GM21619 (cell line): ENCODE measurements around the gene KCNQ1.

Experiments
- ATAC-seq: cut with Tn5 transposase; IDR thresholded peaks from one replicate; pipeline ENCODE4 v1.9.1; 2021; ENCODE audit not compliant: unreplicated experiment

KCNQ1 gene, protein sequence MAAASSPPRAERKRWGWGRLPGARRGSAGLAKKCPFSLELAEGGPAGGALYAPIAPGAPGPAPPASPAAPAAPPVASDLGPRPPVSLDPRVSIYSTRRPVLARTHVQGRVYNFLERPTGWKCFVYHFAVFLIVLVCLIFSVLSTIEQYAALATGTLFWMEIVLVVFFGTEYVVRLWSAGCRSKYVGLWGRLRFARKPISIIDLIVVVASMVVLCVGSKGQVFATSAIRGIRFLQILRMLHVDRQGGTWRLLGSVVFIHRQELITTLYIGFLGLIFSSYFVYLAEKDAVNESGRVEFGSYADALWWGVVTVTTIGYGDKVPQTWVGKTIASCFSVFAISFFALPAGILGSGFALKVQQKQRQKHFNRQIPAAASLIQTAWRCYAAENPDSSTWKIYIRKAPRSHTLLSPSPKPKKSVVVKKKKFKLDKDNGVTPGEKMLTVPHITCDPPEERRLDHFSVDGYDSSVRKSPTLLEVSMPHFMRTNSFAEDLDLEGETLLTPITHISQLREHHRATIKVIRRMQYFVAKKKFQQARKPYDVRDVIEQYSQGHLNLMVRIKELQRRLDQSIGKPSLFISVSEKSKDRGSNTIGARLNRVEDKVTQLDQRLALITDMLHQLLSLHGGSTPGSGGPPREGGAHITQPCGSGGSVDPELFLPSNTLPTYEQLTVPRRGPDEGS

GRCh38 chr11:2444821-2445745, at the start of gene KCNQ1:
Gene KCNQ1, plus strand, starts transcription at chr11:2445008. Its CDS starts 91 bp downstream, at chr11:2445099.
- ATAC-seq = no peak

GRCh38 chr11:2395211-2395730, 49.5 kb upstream of the KCNQ1 start:
- no peak for ATAC-seq

GRCh38 chr11:2395856-2396255, 49.0 kb upstream of the KCNQ1 start:
- no peak for ATAC-seq

GRCh38 chr11:2396471-2396870, 48.3 kb upstream of the KCNQ1 start:
- no peak for ATAC-seq

DNA sequence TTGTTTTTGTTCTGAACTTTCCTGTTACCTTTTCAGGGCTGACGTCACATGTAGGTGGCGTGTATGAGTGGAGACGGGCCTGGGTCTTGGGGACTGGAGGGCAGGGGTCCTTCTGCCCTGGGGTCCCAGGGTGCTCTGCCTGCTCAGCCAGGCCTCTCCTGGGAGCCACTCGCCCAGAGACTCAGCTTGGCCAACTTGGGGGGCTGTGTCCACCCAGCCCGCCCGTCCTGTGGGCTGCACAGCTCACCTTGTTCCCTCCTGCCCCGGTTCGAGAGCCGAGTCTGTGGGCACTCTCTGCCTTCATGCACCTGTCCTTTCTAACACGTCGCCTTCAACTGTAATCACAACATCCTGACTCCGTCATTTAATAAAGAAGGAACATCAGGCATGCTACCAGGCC, 47.8 kb upstream of the KCNQ1 start:
- ATAC-seq = no peak

DNA sequence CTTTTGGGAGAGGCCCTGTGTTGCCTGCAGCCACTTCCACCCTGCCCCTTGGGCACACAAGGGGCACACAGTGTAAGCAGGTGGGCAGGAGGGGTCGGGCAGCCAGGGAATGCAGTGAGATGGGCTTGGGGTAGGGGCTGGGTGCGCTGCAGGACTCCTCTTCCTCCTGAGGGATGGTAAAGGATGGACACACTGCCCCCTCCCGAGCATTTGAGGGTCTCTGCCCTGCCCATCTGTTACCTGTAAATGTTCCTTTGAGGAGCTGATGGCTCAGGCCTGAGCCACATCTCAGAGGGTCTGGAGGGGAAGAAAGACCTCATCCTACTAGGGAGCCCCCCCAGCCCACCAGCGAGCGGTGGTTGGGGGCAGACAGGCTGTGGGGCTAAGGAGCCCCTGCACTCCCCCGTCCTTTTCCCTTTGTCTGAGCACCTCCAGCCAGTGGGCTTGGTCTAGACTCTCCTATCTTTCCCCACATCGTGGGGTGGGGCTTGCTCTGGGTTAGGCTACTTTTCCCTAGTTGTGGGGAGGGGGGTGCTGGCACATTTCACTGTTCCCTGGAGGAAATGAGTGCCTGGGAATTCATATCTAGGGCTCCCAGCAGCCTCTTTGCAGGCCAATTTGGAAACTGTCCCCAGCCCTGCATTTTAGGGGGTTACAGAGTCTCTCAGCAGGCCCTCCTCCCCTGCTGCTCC, 46.0 kb upstream of the KCNQ1 start:
- no peak for ATAC-seq

DNA sequence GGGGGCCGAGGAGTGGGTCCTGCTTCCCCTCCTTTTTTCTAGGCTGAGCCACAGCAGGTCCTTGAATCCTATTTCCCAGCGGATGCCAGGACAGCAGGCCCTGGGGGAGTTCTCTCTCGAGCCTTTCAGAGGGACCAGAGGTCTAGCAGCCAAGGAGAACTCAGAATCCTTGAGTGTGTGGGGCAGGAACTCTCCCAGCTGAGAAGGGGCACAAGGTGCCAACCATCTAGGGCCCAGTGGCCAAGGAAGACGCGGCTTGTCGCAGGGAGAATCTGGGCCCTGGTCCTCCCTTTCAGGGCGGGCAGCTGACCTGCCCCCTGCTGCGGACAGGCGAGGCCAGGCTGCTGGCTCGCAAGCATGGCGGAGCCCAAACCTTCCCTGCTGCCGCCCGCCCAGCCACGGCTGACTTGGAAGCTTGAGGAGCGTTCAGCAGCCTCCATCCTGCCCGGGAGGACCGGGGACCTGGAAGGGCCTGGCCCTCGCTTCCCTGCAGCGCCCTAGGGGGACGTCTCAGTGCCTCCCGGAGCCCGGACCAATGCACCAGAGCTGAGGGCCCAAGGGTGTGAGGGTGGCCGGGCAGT, 45.2 kb upstream of the KCNQ1 start:
- peak; percentile 11 for ATAC-seq

- peak; percentile 77 for ATAC-seq
These were observed 44.6 kb upstream of the KCNQ1 start, which contains the start of gene TSSC4 for GRCh38 chr11:2400069-2400761. Gene TSSC4, plus strand, starts transcription at chr11:2400750. Its CDS starts 1,884 bp downstream, at chr11:2402634.

DNA sequence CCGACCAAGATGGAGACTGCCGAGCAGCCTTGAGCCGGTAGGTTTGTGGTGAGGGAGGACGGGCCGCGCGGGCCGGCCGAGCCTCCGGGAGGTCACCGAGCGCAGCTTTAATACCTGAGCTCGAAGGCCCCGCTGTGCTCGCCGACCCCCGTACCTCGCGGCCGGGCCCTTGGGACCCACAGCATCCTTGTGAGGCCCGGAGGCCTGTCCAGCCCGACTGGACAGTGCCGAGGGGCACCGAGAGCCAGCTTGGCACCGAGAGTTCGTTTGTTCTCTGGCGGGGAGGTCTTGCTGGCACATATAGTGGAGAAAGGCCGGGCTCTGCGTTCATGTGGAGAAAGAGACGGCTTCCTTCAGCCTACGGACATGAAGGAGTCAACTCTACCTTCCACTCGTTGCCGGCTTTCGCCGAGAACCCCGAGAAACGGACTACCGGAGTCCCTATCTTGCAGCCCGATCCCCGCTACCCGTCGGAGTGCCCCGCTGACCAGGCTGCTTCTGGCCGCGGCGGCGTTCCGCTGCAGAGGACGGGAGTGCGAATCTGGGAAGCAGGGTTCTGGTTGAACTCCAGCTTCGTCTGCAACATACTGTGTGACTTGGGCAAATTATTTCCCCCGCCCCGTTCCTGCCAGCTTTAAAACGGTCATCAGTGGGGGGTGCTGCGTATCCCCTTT, 43.9 kb upstream of the KCNQ1 start:
- no peak for ATAC-seq

- no peak for ATAC-seq
These were observed 43.3 kb upstream of the KCNQ1 start for GRCh38 chr11:2401436-2401984.

DNA sequence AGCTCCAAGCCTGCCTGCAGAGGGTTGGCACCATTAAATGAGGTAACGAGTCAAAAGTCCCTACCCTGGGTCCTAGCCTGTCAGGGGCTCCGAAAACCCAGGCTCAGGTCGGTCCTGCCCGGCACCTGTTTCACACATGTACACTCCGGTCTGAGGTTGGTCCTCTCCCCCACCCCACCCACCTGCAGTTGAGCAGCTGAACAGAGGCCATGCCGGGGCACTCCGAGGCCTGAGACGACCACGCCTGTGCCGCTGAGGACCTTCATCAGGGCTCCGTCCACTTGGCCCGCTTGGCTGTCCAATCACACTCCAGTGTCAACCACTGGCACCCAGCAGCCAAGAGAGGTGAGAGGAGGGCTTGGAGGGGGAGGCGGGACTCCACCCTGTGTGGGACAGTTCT, 42.7 kb upstream of the KCNQ1 start:
- ATAC-seq = no peak

- no peak for ATAC-seq
These were observed 41.7 kb upstream of the KCNQ1 start for GRCh38 chr11:2402890-2403645.

DNA sequence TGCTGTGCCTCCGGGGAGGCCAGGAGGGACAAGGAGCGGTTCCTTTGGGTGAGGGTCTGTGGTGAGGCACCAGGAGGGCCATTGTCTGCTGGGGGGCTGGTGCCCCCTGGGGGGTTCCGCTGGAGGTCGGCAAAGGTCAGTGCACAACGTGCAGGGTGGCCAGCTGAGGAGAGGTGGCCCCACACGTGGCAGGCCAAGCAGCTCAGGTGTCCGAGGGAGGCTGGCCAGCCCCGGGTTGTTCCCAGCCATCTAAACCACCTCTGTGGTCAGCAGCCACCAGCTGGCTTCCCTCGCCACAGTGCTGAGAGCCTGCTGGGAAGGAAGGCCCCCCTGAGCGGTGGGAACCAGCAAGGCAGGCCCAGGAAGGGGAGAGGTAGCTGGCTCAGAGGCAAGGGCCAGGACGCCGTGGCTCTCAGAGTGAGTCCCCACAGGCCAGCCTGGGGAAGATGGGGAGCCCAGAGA, 40.0 kb upstream of the KCNQ1 start:
- ATAC-seq = no peak

DNA sequence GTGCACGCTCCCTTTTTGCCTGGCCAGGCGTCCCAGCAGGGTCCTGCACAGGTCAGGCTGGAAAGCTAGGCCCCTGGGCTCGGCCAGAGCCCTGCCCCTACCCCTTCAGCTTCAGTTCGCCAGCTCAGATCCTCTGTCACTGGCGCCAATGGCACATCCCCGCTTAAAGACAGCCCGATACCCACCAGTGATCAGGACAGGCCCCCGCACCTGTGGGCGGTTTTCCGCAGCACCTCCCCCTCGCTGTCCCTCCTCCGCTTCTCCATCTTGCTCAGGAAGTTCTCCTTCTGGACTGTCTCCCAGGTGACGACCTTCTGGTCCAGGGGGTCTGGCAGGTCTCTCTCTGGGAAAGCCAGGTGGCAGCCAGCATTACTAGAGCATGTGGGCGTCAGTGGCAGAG, 38.4 kb upstream of the KCNQ1 start:
- no peak for ATAC-seq

GRCh38 chr11:2406878-2407410, 37.9 kb upstream of the KCNQ1 start:
- no peak for ATAC-seq

GRCh38 chr11:2408671-2409070, 36.1 kb upstream of the KCNQ1 start:
- ATAC-seq = no peak

GRCh38 chr11:2409126-2409525, 35.7 kb upstream of the KCNQ1 start:
- no peak for ATAC-seq
